C4-2B (cell line): ENCODE data around the gene AGAP1.

ENCODE experiments used
- CTCF ChIP-seq: fragments of 450-650 bp; conservative IDR thresholded peaks from 2 replicates; pipeline ENCODE4 v1.5.1; 2017; ENCODE audit warnings: mild to moderate bottlenecking
- ZFX ChIP-seq: fragments of 450-650 bp; IDR thresholded peaks from 2 replicates; pipeline ENCODE4 v1.6.1; 2017

DNA sequence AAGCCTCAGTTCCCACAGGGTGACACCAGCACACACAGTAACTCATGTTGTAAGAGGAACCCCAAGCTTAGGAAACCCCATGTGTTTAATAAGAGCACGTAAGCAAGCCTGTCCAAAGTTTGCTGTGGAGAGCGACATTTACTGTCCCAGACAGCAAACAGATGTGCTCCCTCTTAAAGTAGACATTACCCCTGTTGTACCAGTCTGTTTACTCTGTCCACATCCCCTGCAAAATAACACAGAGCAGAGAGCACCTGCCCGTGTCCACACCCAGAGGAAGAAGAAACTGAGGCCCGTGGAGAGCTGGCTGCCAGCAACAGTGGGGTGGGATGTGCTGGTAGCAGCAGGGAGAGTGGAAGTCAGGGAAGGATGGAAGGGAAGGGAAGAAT, 430.8 kb downstream of the AGAP1 start:
- TF ChIP-seq CTCF, result no peak
- TF ChIP-seq ZFX, result no peak
